Measurements from ENCODE around the gene SLCO1B3.
"Not testable (repeated sequence)": the region's sequence is repeated elsewhere in the genome, so short reads cannot be mapped to it uniquely, and the experiment has no call there.

SLCO1B3 gene, protein sequence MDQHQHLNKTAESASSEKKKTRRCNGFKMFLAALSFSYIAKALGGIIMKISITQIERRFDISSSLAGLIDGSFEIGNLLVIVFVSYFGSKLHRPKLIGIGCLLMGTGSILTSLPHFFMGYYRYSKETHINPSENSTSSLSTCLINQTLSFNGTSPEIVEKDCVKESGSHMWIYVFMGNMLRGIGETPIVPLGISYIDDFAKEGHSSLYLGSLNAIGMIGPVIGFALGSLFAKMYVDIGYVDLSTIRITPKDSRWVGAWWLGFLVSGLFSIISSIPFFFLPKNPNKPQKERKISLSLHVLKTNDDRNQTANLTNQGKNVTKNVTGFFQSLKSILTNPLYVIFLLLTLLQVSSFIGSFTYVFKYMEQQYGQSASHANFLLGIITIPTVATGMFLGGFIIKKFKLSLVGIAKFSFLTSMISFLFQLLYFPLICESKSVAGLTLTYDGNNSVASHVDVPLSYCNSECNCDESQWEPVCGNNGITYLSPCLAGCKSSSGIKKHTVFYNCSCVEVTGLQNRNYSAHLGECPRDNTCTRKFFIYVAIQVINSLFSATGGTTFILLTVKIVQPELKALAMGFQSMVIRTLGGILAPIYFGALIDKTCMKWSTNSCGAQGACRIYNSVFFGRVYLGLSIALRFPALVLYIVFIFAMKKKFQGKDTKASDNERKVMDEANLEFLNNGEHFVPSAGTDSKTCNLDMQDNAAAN

DNA sequence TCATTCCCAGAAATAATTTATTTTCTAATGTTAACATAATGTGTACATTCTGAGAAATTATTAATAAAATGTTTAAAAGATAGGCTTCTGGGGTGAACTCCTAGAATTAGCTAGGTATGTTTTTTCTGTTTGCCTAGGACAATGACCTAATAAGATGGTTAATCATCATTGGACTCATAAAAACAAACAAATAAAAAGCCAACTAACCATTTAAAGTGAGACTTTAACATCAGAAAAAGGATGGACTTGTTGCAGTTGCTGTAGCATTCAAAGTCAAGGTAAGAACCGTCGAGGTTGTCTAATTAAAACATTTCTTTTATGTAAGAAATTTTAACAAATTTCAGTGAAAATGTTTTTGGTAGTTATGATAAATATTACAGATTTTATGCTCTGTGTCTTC, at the start of gene SLCO1B3:
TSS of gene SLCO1B3 (plus strand) at position 219 of the 400 bp plus-strand sequence. CDS start 5,034 bp downstream, outside the sequence.
- Histone ChIP-seq H3K36me3 (ENCODE audit: control insufficient read depth, insufficient read depth, low read length) (no peaks in the 10 kb centered on the region), H2AFZ (no peak within 1 kb of the TSS), H3K4me1 (no peaks in the 10 kb centered on the region), H3K9me3 (ENCODE audit: control insufficient read depth, low read length) (no peaks in the 10 kb centered on the region), H3K79me2 (no peaks in the 10 kb centered on the region), H3K4me3 (ENCODE audit: low read depth, low read length) (no peak within 1 kb of the TSS), H3K27me3 (ENCODE audit: control insufficient read depth, insufficient read depth, low read length) (no peaks in the 10 kb centered on the region), H3K4me2 (ENCODE audit: low read length) (no peak within 1 kb of the TSS), H3K27ac (no peak within 1 kb of the TSS), H3K9ac (no peak within 1 kb of the TSS)
- TF ChIP-seq CTCF (IDR thresholded peaks at IDR 0.05) = no peak

- Histone ChIP-seq H3K4me2 (ENCODE audit: low read length) (no peak overlapping the region), H3K27ac (no peak overlapping the region), H3K9ac (no peak overlapping the region), H3K79me2 (no peaks in the 10 kb centered on the region), H3K4me1 (no peaks in the 10 kb centered on the region), H3K36me3 (ENCODE audit: control insufficient read depth, insufficient read depth, low read length) (no peaks in the 10 kb centered on the region), H3K9me3 (ENCODE audit: control insufficient read depth, low read length) (no peaks in the 10 kb centered on the region), H3K27me3 (ENCODE audit: control insufficient read depth, insufficient read depth, low read length) (no peaks in the 10 kb centered on the region), H2AFZ (no peak overlapping the region), H3K4me3 (ENCODE audit: low read depth, low read length) (no peak overlapping the region)
- TF ChIP-seq CTCF (IDR thresholded peaks at IDR 0.05) = no peak
Measured at GRCh38 chr12:20777420-20777819, 33.1 kb upstream of the SLCO1B3 start.

- no peaks in the 10 kb centered on the region for H3K27me3 ChIP-seq (ENCODE audit: control insufficient read depth, insufficient read depth, low read length)
- no peaks in the 10 kb centered on the region for H3K79me2 ChIP-seq
- no peak for TF ChIP-seq CTCF (IDR thresholded peaks at IDR 0.05)
- no peak overlapping the region for H3K4me2 ChIP-seq (ENCODE audit: low read length)
- H3K9ac ChIP-seq = no peak overlapping the region
- no peaks in the 10 kb centered on the region for H3K36me3 ChIP-seq (ENCODE audit: control insufficient read depth, insufficient read depth, low read length)
- no peak overlapping the region for H2AFZ ChIP-seq
- H3K4me3 ChIP-seq (ENCODE audit: low read depth, low read length) = no peak overlapping the region
- no peak overlapping the region for H3K27ac ChIP-seq
- H3K9me3 ChIP-seq (ENCODE audit: control insufficient read depth, low read length) = no peaks in the 10 kb centered on the region
- no peaks in the 10 kb centered on the region for H3K4me1 ChIP-seq
Measured at GRCh38 chr12:20778969-20779368, 31.5 kb upstream of the SLCO1B3 start.

GRCh38 chr12:20779971-20780370, 30.5 kb upstream of the SLCO1B3 start:
- H2AFZ ChIP-seq; H3K9ac ChIP-seq; H3K36me3 ChIP-seq (ENCODE audit: control insufficient read depth, insufficient read depth, low read length); H3K27me3 ChIP-seq (ENCODE audit: control insufficient read depth, insufficient read depth, low read length); H3K4me3 ChIP-seq (ENCODE audit: low read depth, low read length); H3K27ac ChIP-seq; H3K4me2 ChIP-seq (ENCODE audit: low read length); H3K4me1 ChIP-seq; H3K79me2 ChIP-seq; H3K9me3 ChIP-seq (ENCODE audit: control insufficient read depth, low read length): not testable (repeated sequence)

DNA sequence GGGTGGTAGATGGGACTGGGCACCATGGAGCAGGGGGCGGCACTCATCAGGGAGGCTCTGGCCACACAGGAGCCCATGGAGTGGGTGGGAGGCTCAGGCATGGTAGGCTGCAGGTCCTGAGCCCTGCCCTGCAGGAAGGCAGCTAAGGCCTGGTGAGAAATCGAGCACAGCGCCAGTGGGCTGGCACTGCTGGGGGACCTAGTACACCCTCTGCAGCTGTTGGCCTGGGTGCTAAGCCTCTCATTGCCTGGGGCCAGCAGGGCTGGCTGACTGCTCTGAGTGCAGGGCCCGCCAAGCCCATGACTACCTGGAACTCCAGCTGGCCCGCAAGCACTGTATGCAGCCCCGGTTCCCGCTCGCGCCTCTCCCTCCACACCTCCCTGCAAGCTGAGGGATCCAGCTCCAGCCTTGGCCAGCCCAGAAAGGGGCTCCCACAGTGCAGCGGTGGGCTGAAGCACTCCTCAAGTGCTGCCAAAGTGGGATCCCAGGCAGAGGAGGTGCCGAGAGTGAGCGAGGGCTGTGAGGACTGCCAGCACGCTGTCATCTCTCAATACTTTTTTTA, 26.6 kb upstream of the SLCO1B3 start:
- not testable (repeated sequence) for H3K4me3 ChIP-seq (ENCODE audit: low read depth, low read length); H2AFZ ChIP-seq; H3K27me3 ChIP-seq (ENCODE audit: control insufficient read depth, insufficient read depth, low read length); H3K9ac ChIP-seq; H3K79me2 ChIP-seq; H3K9me3 ChIP-seq (ENCODE audit: control insufficient read depth, low read length); H3K27ac ChIP-seq; H3K4me2 ChIP-seq (ENCODE audit: low read length); H3K4me1 ChIP-seq; H3K36me3 ChIP-seq (ENCODE audit: control insufficient read depth, insufficient read depth, low read length)

Data from parathyroid adenoma (tissue), 2 donors.